Gastroesophageal sphincter (tissue), 4 donors: ENCODE results near the gene CALHM1. TPM values are rescaled to one million over a fixed set of nuclear protein-coding genes. Genes with fewer than 3 reads are reported as not detected.
A peak's percentile ranks its signal among the peaks of the same experiment; 100 is the strongest.

Experiments used
- ATAC-seq: fragments of 150-250 bp; one replicate; pipeline ENCODE4 v1.9.1; 2016; ENCODE audit warnings: mild to moderate bottlenecking, moderate library complexity
- H3K27ac ChIP-seq, 4 donors: fragments of 200-600 bp; sonication (generic) in 3 of 4; 1 replicate in 3 of 4; 2 replicates in 1 of 4; pipeline ENCODE4 v1.5.1; 2016 to 2019
- H3K27me3 ChIP-seq: fragments of 200-600 bp; sonication (generic); one replicate; pipeline ENCODE4 v1.5.1; 2019
- H3K36me3 ChIP-seq, 2 donors: fragments of 200-600 bp; sonication (generic); one replicate each; pipeline ENCODE4 v1.5.1; 2019; ENCODE audit warnings: control low read depth in 1 of 2
- H3K4me1 ChIP-seq, 3 donors: fragments of 200-600 bp; sonication (generic); 1 replicate in 2 of 3; 2 replicates in 1 of 3; pipeline ENCODE4 v1.5.1; 2016 to 2019; ENCODE audit warnings: control low read depth in 2 of 3
- H3K4me3 ChIP-seq, 2 donors: fragments of 200-600 bp; sonication (generic); one replicate each; pipeline ENCODE4 v1.5.1; 2019; ENCODE audit warnings: mild to moderate bottlenecking in 1 of 2, moderate library complexity in 1 of 2
- H3K9me3 ChIP-seq, 3 donors: fragments of 200-600 bp; sonication (generic); one replicate each; pipeline ENCODE4 v1.5.1; 2017 to 2019; ENCODE audit warnings: control low read depth in 2 of 3
- CTCF ChIP-seq, 4 experiments: fragments of 200-600 bp in 2 of 4; fragments of 450-650 bp in 2 of 4; sonication (generic) in 1 of 4; IDR thresholded peaks; one replicate each; pipeline ENCODE4 v1.5.1; 2017 to 2019; ENCODE audit warnings: antibody characterized with exemption in 4 of 4, mild to moderate bottlenecking in 2 of 4, moderate library complexity in 2 of 4
- EP300 ChIP-seq: sonication (generic); formaldehyde crosslinking; IDR thresholded peaks from one replicate; pipeline ENCODE4 v1.6.1; 2017; ENCODE audit warnings: antibody characterized with exemption, mild to moderate bottlenecking
- POLR2A ChIP-seq, 2 donors: fragments of 450-650 bp; IDR thresholded peaks; one replicate each; pipeline ENCODE4 v1.6.1; 2017; ENCODE audit warnings: antibody characterized with exemption in 2 of 2, mild to moderate bottlenecking in 2 of 2, moderate library complexity in 1 of 2
- POLR2AphosphoS5 ChIP-seq: sonication (generic); formaldehyde crosslinking; IDR thresholded peaks from one replicate; pipeline ENCODE4 v1.6.1; 2017; ENCODE audit warnings: antibody characterized with exemption
- WGBS, 2 donors: methylation state at CpG; one replicate each; pipeline ENCODE4 v1.1.5; 2018; ENCODE audit warnings: low coverage in 1 of 2; 5-methylcytosine and 5-hydroxymethylcytosine counted together
- total RNA-seq, 4 donors: library from RNA; depleted of rRNA; stranded (reverse); fragments of >200 nt; gene quantifications; one replicate each; pipeline ENCODE4 v1.1.0, GENCODE V29; 2016

The CALHM1 gene
- total RNA-seq, 4 donors from 2014 or later, result not detected

- 71 to 80% methylated on average over 1 to 5 of the region's 5 CpGs for WGBS, 2 donors
- Histone ChIP-seq H3K4me1 (peaks cover 0 to 10% (median 4%) of the 10 kb centered on the region in 3 donors), H3K27ac (no peak overlapping the region), H3K36me3 (no peaks in the 10 kb centered on the region), H3K9me3 (no peaks in the 10 kb centered on the region), H3K4me3 (no peak overlapping the region), H3K27me3 (peaks cover 47% of the 10 kb centered on the region)
- TF ChIP-seq CTCF (IDR thresholded peaks at IDR 0.05) (no peak), EP300 (no peak), POLR2AphosphoS5 (no peak), POLR2A (IDR thresholded peaks at IDR 0.05) (no peak)
- ATAC-seq, result no peak
Measured at GRCh38 chr10:103498936-103499638, 40.4 kb upstream of the CALHM1 start.

- H3K36me3 ChIP-seq, result no peaks in the 10 kb centered on the region
- peaks cover 61% of the 10 kb centered on the region for H3K27me3 ChIP-seq
- no peak overlapping the region for H3K27ac ChIP-seq
- no peaks in the 10 kb centered on the region for H3K9me3 ChIP-seq
- H3K4me1 ChIP-seq, result peaks cover 0 to 21% (median 4%) of the 10 kb centered on the region in 3 donors
- no peak overlapping the region for H3K4me3 ChIP-seq
- TF ChIP-seq EP300 (no peak), CTCF (IDR thresholded peaks at IDR 0.05) (no peak), POLR2A (IDR thresholded peaks at IDR 0.05) (no peak)
- WGBS, 2 donors, result 72 to 92% methylated on average over 3 to 5 of the region's 8 CpGs
- ATAC-seq, result no peak
Measured at GRCh38 chr10:103497161-103497915, 38.6 kb upstream of the CALHM1 start.

- TF ChIP-seq POLR2A (IDR thresholded peaks at IDR 0.05), result no peak
- no peak for TF ChIP-seq CTCF (IDR thresholded peaks at IDR 0.05)
- TF ChIP-seq EP300, result no peak
- no peak for TF ChIP-seq POLR2AphosphoS5
- no peak overlapping the region for H3K4me3 ChIP-seq
- peaks cover 53% of the 10 kb centered on the region for H3K27me3 ChIP-seq
- H3K4me1 ChIP-seq, result peaks cover 0 to 21% (median 4%) of the 10 kb centered on the region in 3 donors
- no peak overlapping the region for H3K27ac ChIP-seq
- ATAC-seq, result no peak
- WGBS, 2 donors, result 91 to 100% methylated on average over 1 to 3 of the region's 3 CpGs
- no peaks in the 10 kb centered on the region for H3K36me3 ChIP-seq
- H3K9me3 ChIP-seq, result no peaks in the 10 kb centered on the region
Measured at GRCh38 chr10:103495321-103495720, 36.6 kb upstream of the CALHM1 start.

- H3K9me3 ChIP-seq, result no peaks in the 10 kb centered on the region
- WGBS, 2 donors, result 8 to 12% methylated on average over 10 to 14 of the region's 92 CpGs
- peak; percentile 55 for ATAC-seq
- TF ChIP-seq POLR2A (IDR thresholded peaks at IDR 0.05) (no peak), CTCF (IDR thresholded peaks at IDR 0.05) (no peak), EP300 (no peak), POLR2AphosphoS5 (no peak)
- H3K36me3 ChIP-seq, result no peaks in the 10 kb centered on the region
- peak overlapping the region; percentile 43 to 69 for H3K4me3 ChIP-seq
- H3K27ac ChIP-seq, result no peak overlapping the region
- peaks cover 0 to 21% (median 4%) of the 10 kb centered on the region in 3 donors for H3K4me1 ChIP-seq
- peaks cover 52% of the 10 kb centered on the region for H3K27me3 ChIP-seq
Measured at GRCh38 chr10:103493916-103494877, 35.5 kb upstream of the CALHM1 start.
